IPS DF 6.9 (cell line): ENCODE data around the gene FHIT.

Experiments
- DNase-seq: peaks from one replicate; pipeline ENCODE4 v3.0.0-alpha.2; 2013; ENCODE audit warnings: low read depth, low spot score
- H3K27ac ChIP-seq: one replicate; pipeline ENCODE4 v1.5.1; 2013; ENCODE audit warnings: low read length, control low read depth
- H3K27me3 ChIP-seq: 2 replicates; pipeline ENCODE4 v1.6.1; 2013; ENCODE audit warnings: mild to moderate bottlenecking, low read length; ENCODE audit not compliant: control insufficient read depth, insufficient read depth
- H3K36me3 ChIP-seq: 2 replicates; pipeline ENCODE4 v1.6.1; 2013; ENCODE audit warnings: low read length; ENCODE audit not compliant: control insufficient read depth, insufficient read depth
- H3K4me1 ChIP-seq: 2 replicates; pipeline ENCODE4 v1.6.1; 2013; ENCODE audit warnings: low read length; ENCODE audit not compliant: control insufficient read depth, insufficient read depth
- H3K4me3 ChIP-seq: 2 replicates; pipeline ENCODE4 v1.5.1; 2013; ENCODE audit warnings: mild to moderate bottlenecking, low read length
- H3K9me3 ChIP-seq: 2 replicates; pipeline ENCODE4 v1.6.1; 2013; ENCODE audit warnings: low read length, inconsistent platforms; ENCODE audit not compliant: control insufficient read depth, insufficient read depth
- WGBS: extraction: QIAGEN DNeasy Blood & Tissue Kit; methylation state at CpG from one replicate; pipeline ENCODE4 v1.1.7; 2013; ENCODE audit warnings: mixed read lengths, missing lambda C conversion rate; ENCODE audit not compliant: insufficient read length, insufficient coverage; 5-methylcytosine and 5-hydroxymethylcytosine counted together

The FHIT gene

GRCh38 chr3:61177450-61177849 is 73.8 kb downstream of the FHIT start:
- H3K4me3 ChIP-seq: no peak overlapping the region
- no peaks in the 10 kb centered on the region for H3K27me3 ChIP-seq
- no CpG with 5 or more reads among the region's 2 CpGs for WGBS

GRCh38 chr3:61173676-61174075 is 77.6 kb downstream of the FHIT start:
- Histone ChIP-seq H3K27ac (no peak overlapping the region), H3K4me3 (no peak overlapping the region), H3K27me3 (no peaks in the 10 kb centered on the region), H3K4me1 (no peaks in the 10 kb centered on the region; the same call in 1 of the 2 replicates), H3K9me3 (no peaks in the 10 kb centered on the region), H3K36me3 (no peaks in the 10 kb centered on the region)
- DNase-seq: no peak

More at GRCh38 chr3:61177450-61177849, 73.8 kb downstream of the FHIT start:
- Histone ChIP-seq H3K36me3 (no peaks in the 10 kb centered on the region), H3K9me3 (no peaks in the 10 kb centered on the region), H3K27ac (no peak overlapping the region), H3K4me1 (no peaks in the 10 kb centered on the region; the same call in 1 of the 2 replicates)
- no peak for DNase-seq

DNA sequence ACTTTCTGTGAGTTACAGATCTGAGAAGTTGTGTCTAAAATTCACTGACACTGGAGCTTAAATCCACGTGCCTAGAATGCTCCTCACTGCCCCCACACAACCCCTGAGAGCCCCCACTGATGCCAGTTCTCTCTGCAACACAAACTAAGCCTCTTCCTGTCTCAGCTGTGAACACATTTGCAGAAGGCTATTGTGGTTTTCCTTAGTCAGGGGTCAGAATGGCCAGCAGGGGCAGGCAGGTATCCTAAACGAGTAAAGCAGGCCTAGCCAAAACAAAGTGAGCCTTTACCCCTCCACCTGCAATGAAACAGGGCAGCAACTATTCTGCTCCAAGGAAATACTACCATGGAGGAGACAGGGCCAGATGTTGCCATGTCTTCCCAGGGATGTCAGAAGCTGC is 78.6 kb downstream of the FHIT start:
- Histone ChIP-seq H3K4me1 (no peaks in the 10 kb centered on the region; the same call in 1 of the 2 replicates), H3K27me3 (no peaks in the 10 kb centered on the region), H3K4me3 (no peak overlapping the region), H3K27ac (no peak overlapping the region), H3K36me3 (no peaks in the 10 kb centered on the region), H3K9me3 (no peaks in the 10 kb centered on the region)
- DNase-seq: peak; percentile 11
- WGBS: no CpG with 5 or more reads among the region's 2 CpGs

DNA sequence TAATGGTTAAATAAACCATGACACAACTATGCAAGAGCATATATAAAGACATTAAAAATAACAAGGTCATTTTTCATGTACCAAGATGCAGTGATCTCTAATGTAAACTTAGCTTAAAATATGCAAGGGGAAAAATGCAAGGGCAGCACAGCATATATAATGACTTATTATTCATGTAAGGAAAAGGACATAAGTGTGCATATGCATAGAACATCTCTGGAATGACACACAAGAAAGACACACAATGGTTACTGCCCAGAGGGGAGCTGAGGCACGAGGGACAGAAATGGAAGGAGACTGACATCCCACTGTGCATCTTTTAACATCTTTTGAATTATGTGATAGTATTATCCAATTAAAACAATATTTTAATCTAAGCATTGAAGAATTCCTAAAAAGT is 79.0 kb downstream of the FHIT start:
- Histone ChIP-seq H3K27me3 (no peaks in the 10 kb centered on the region), H3K9me3 (no peaks in the 10 kb centered on the region), H3K36me3 (no peaks in the 10 kb centered on the region), H3K4me1 (no peaks in the 10 kb centered on the region; the same call in 1 of the 2 replicates), H3K27ac (no peak overlapping the region), H3K4me3 (no peak overlapping the region)
- no CpG with 5 or more reads among the region's 1 CpG for WGBS
- DNase-seq: no peak

DNA sequence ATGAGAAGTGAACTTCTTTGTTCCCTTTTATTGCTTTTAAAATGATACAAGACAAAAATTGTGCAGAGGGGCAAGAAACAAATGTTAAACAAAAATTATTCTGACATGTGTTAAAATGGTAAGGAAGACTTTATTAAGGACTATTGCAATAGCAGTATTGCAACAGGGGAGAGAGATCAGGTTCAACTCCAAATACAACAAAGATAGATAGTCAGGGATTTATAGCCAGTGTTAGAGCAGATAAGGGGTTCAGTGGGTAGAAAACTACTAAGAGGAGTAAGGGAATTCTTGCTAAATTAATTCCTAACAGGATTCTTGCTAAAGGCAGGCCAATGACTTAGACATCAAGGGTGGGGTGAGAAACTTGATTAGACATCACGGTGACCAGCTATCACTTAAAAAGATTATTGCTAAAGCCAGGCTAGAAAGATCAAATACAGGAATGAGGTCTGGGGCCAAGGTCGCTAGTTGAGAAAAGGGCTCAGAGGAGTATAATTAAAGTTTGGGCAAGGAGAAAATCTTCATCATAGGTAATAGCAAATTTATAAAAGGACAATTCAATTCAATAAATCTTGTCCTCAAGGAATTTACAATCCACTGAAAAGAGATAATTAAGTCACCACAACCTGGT is 81.5 kb downstream of the FHIT start:
- WGBS: no CpG with 5 or more reads among the region's 2 CpGs
- H3K36me3 ChIP-seq: no peaks in the 10 kb centered on the region
- no peaks in the 10 kb centered on the region; the same call in 1 of the 2 replicates for H3K4me1 ChIP-seq
- no peak overlapping the region for H3K4me3 ChIP-seq
- no peak for DNase-seq
- H3K27ac ChIP-seq: no peak overlapping the region
- no peaks in the 10 kb centered on the region for H3K9me3 ChIP-seq
- no peaks in the 10 kb centered on the region for H3K27me3 ChIP-seq

DNA sequence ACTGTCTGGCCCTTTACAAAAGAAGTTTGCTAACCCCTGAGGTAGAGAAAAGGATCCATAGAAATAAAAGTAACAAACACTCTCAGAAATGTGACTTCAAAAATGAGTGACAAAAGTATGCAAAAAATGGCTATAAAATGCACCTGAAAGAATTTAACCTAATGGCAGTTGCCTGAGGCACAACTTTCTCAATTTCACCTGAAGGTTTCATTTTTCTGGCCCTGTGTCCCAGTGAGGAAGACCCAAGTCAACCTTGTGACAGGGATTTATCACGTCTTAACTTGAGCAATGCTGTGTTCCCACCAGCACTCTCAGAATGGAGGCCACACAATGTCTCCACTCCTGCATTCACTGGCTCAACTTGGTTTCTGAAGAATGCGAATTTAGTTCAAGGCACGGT is 83.0 kb downstream of the FHIT start:
- H3K27ac ChIP-seq: no peak overlapping the region
- no peak overlapping the region for H3K4me3 ChIP-seq
- no peaks in the 10 kb centered on the region for H3K9me3 ChIP-seq
- no peaks in the 10 kb centered on the region; the same call in 1 of the 2 replicates for H3K4me1 ChIP-seq
- H3K36me3 ChIP-seq: no peaks in the 10 kb centered on the region
- H3K27me3 ChIP-seq: no peaks in the 10 kb centered on the region
- no peak for DNase-seq
- WGBS: no CpG with 5 or more reads among the region's 3 CpGs

GRCh38 chr3:61162965-61163364 is 88.3 kb downstream of the FHIT start:
- Histone ChIP-seq H3K36me3 (no peaks in the 10 kb centered on the region), H3K4me3 (no peak overlapping the region), H3K27me3 (no peaks in the 10 kb centered on the region), H3K4me1 (no peaks in the 10 kb centered on the region), H3K9me3 (no peaks in the 10 kb centered on the region), H3K27ac (no peak overlapping the region)
- no peak for DNase-seq
- no CpG with 5 or more reads among the region's 2 CpGs for WGBS

- H3K4me1 ChIP-seq: no peaks in the 10 kb centered on the region
- H3K4me3 ChIP-seq: no peak overlapping the region
- H3K27ac ChIP-seq: no peak overlapping the region
- no peaks in the 10 kb centered on the region for H3K27me3 ChIP-seq
- no peak for DNase-seq
- H3K9me3 ChIP-seq: no peaks in the 10 kb centered on the region
- no peaks in the 10 kb centered on the region for H3K36me3 ChIP-seq
These were observed 92.6 kb downstream of the FHIT start for GRCh38 chr3:61158667-61159066.

- Histone ChIP-seq H3K9me3 (no peaks in the 10 kb centered on the region), H3K27ac (no peak overlapping the region), H3K36me3 (no peaks in the 10 kb centered on the region), H3K27me3 (no peaks in the 10 kb centered on the region), H3K4me3 (no peak overlapping the region), H3K4me1 (no peaks in the 10 kb centered on the region)
- no CpG with 5 or more reads among the region's 4 CpGs for WGBS
- no peak for DNase-seq
These were observed 93.0 kb downstream of the FHIT start for GRCh38 chr3:61158216-61158615.

GRCh38 chr3:61157414-61157813 is 93.8 kb downstream of the FHIT start:
- DNase-seq: no peak
- Histone ChIP-seq H3K36me3 (no peaks in the 10 kb centered on the region), H3K27ac (no peak overlapping the region), H3K9me3 (no peaks in the 10 kb centered on the region), H3K4me3 (no peak overlapping the region), H3K4me1 (no peaks in the 10 kb centered on the region), H3K27me3 (no peaks in the 10 kb centered on the region)

DNA sequence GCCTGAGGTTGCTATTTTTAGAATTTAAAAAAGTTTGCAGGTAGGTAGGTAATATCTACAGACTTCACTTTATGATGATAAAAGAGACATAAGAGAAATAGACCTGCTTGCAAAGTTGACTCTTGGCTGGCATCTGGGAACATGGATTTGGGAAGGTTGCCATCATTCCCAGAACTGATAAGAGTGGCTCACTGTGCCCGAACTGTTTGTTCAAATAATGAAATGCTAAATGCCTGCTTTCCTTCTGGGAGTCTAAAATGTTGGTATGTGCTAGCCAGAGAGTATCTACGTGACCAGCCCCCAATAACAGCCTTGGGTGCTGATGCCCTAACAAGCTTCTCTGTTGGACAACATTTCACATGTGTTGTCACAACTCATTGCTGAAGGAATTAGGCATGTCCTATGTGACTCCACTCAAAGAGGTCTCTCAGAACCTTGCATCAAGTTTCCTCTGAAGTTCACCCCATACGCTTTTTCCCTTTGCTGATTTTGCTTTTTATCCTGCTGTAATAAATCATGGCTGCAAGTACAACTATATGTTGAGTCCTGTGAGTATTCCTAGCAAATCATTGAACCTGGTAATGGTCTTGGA is 95.5 kb downstream of the FHIT start:
- H3K4me1 ChIP-seq: no peaks in the 10 kb centered on the region
- H3K4me3 ChIP-seq: no peak overlapping the region
- no peak overlapping the region for H3K27ac ChIP-seq
- WGBS: no CpG with 5 or more reads among the region's 3 CpGs
- H3K36me3 ChIP-seq: no peaks in the 10 kb centered on the region
- H3K27me3 ChIP-seq: no peaks in the 10 kb centered on the region
- no peak for DNase-seq
- H3K9me3 ChIP-seq: no peaks in the 10 kb centered on the region
